HepG2 (cell line): ENCODE results near the gene HNRNPL. TPM values are rescaled to one million over a fixed set of nuclear protein-coding genes. Genes with fewer than 3 reads are reported as not detected.
A peak's percentile ranks its signal among the peaks of the same experiment; 100 is the strongest.

Experiments
- AGO2 ChIP-seq: fragments of 200-400 bp; formaldehyde crosslinking; optimal IDR thresholded peaks from 2 replicates; pipeline ENCODE3; 2017; ENCODE audit warnings: mild to moderate bottlenecking, low read depth, low read length, moderate library complexity
- ATAD3A ChIP-seq: sonication (generic); formaldehyde crosslinking; IDR thresholded peaks from 2 replicates; pipeline ENCODE4 v1.4.0; 2020; ENCODE audit warnings: missing genetic modification reagents
- ATF1 ChIP-seq: IDR thresholded peaks from 2 replicates; pipeline ENCODE4 v1.6.1; 2016; ENCODE audit warnings: mild to moderate bottlenecking, control low read depth
- DRAP1 ChIP-seq: IDR thresholded peaks from 2 replicates; pipeline ENCODE4 v1.6.1; 2016; ENCODE audit warnings: missing genetic modification reagents, missing compliant biosample characterization
- ELF4 ChIP-seq: sonication (generic); formaldehyde crosslinking; IDR thresholded peaks from 2 replicates; pipeline ENCODE4 v1.5.0; 2020; ENCODE audit warnings: missing genetic modification reagents, mild to moderate bottlenecking, moderate library complexity, borderline replicate concordance
- FOSL2 ChIP-seq: sonication (generic); formaldehyde crosslinking; IDR thresholded peaks from 2 replicates; pipeline ENCODE4 v1.4.0; 2020; ENCODE audit warnings: missing genetic modification reagents
- GZF1 ChIP-seq: sonication (generic); formaldehyde crosslinking; IDR thresholded peaks from 2 replicates; pipeline ENCODE4 v1.5.1; 2020; ENCODE audit warnings: mild to moderate bottlenecking, missing genetic modification reagents
- HCFC1 ChIP-seq: fragments of 150-350 bp; IDR thresholded peaks from 2 replicates; pipeline ENCODE4 v1.6.1; 2014; ENCODE audit warnings: low read depth, low read length
- HNF4A ChIP-seq: sonication (generic); formaldehyde crosslinking; IDR thresholded peaks from 2 replicates; pipeline ENCODE4 v1.4.0; 2020; ENCODE audit warnings: missing genetic modification reagents
- HNRNPH1 ChIP-seq: fragments of 200-400 bp; formaldehyde crosslinking; optimal IDR thresholded peaks from 2 replicates; pipeline ENCODE3; 2017; ENCODE audit warnings: mild to moderate bottlenecking, low read depth, low read length
- NFE2 ChIP-seq: sonication (generic); formaldehyde crosslinking; IDR thresholded peaks from 2 replicates; pipeline ENCODE4 v1.4.0; 2020; ENCODE audit warnings: missing genetic modification reagents
- NFRKB ChIP-seq: fragments of 450-650 bp; IDR thresholded peaks from 2 replicates; pipeline ENCODE4 v1.6.1; 2017
- NFYB ChIP-seq: sonication (generic); formaldehyde crosslinking; IDR thresholded peaks from 2 replicates; pipeline ENCODE4 v1.4.0; 2020; ENCODE audit warnings: missing genetic modification reagents
- REPIN1 ChIP-seq: sonication (generic); formaldehyde crosslinking; IDR thresholded peaks from 2 replicates; pipeline ENCODE4 v1.8.0; 2022; ENCODE audit warnings: missing genetic modification reagents, low read depth, mild to moderate bottlenecking, borderline replicate concordance
- REXO4 ChIP-seq: sonication (generic); formaldehyde crosslinking; IDR thresholded peaks from 2 replicates; pipeline ENCODE4 v1.8.0; 2022; ENCODE audit warnings: missing genetic modification reagents, mild to moderate bottlenecking, borderline replicate concordance
- SKIL ChIP-seq: sonication (generic); formaldehyde crosslinking; IDR thresholded peaks from 2 replicates; pipeline ENCODE4 v1.8.0; 2022; ENCODE audit warnings: missing genetic modification reagents, mild to moderate bottlenecking, moderate library complexity, borderline replicate concordance
- SMC3 ChIP-seq: IDR thresholded peaks from 2 replicates; pipeline ENCODE4 v1.6.1; 2011; ENCODE audit warnings: low read length, improper control_type of control experiment
- SOX5 ChIP-seq: IDR thresholded peaks from 2 replicates; pipeline ENCODE4 v1.6.1; 2016; ENCODE audit warnings: borderline replicate concordance
- TFE3 ChIP-seq: IDR thresholded peaks from 2 replicates; pipeline ENCODE4 v1.6.1; 2016
- ZBTB42 ChIP-seq: sonication (generic); formaldehyde crosslinking; IDR thresholded peaks from 2 replicates; pipeline ENCODE4 v1.5.0; 2020; ENCODE audit warnings: mild to moderate bottlenecking, missing genetic modification reagents
- ZNF326 ChIP-seq: sonication (generic); formaldehyde crosslinking; IDR thresholded peaks from 2 replicates; pipeline ENCODE4 v1.4.0; 2020; ENCODE audit warnings: missing genetic modification reagents, borderline replicate concordance
- ZNF34 ChIP-seq: sonication (generic); formaldehyde crosslinking; IDR thresholded peaks from 2 replicates; pipeline ENCODE4 v1.4.0; 2020; ENCODE audit warnings: mild to moderate bottlenecking, missing genetic modification reagents, borderline replicate concordance
- ZNF652 ChIP-seq: IDR thresholded peaks from 2 replicates; pipeline ENCODE4 v1.6.1; 2016; ENCODE audit warnings: low read depth, borderline replicate concordance
- ZNF704 ChIP-seq: sonication (generic); formaldehyde crosslinking; IDR thresholded peaks from 2 replicates; pipeline ENCODE4 v1.8.1; 2023; ENCODE audit warnings: mild to moderate bottlenecking, inconsistent platforms, moderate library complexity, missing genetic modification reagents, borderline replicate concordance
- ZNF839 ChIP-seq: sonication (generic); formaldehyde crosslinking; IDR thresholded peaks from 2 replicates; pipeline ENCODE4 v1.4.0; 2020; ENCODE audit warnings: missing genetic modification reagents, mild to moderate bottlenecking, borderline replicate concordance
- ZSCAN5A ChIP-seq: sonication (generic); formaldehyde crosslinking; IDR thresholded peaks from 2 replicates; pipeline ENCODE4 v1.8.0; 2022; ENCODE audit warnings: mild to moderate bottlenecking, missing genetic modification reagents, borderline replicate concordance
- polyA plus RNA-seq, 8 experiments: library from polyadenylated mRNA; depleted of rRNA in 3 of 8; stranded (reverse) in 7 of 8; unstranded in 1 of 8; fragments of >200 nt; fragmentation: Illumina TruSeq in 4 of 8; extraction: Trizol in 4 of 8; gene quantifications; 2 replicates each; pipeline versions ENCODE4 v1.2.1 to v1.2.3, GENCODE V29; 2011 to 2016; ENCODE audit warnings: low read depth in 4 of 8, missing spikeins in 1 of 8, mixed read lengths in 1 of 8; ENCODE audit not compliant: insufficient read depth in 1 of 8
- total RNA-seq, 5 experiments: library from RNA; depleted of rRNA; stranded (reverse); fragments of >200 nt; fragmentation: Illumina TruSeq; extraction: Trizol; gene quantifications; 2 replicates each; pipeline ENCODE4 v1.2.3, GENCODE V29; 2016; ENCODE audit warnings: low read depth in 1 of 5

The HNRNPL gene
- total and polyA plus RNA-seq, 2 of the 13 experiments (the other 11 are each of a cell fraction or from before 2014, with no cell fraction given), result 156 to 278 TPM

GRCh38 chr19:38851622-38852230 lies 1.9 kb upstream of the HNRNPL start (continued):
- TF ChIP-seq NFE2 (CRISPR knock-in tag) (no peak), SMC3 (no peak), FOSL2 (CRISPR knock-in tag) (no peak), HCFC1 (peak; percentile 24; the same call in 1 of the 2 replicates), ZNF704 (CRISPR knock-in tag) (no peak), HNRNPH1 (no peak), ATAD3A (CRISPR knock-in tag) (no peak), SKIL (peak; percentile 80), ZNF839 (CRISPR knock-in tag) (no peak), ZNF326 (CRISPR knock-in tag) (no peak), ZNF34 (CRISPR knock-in tag) (no peak), ZSCAN5A (no peak), AGO2 (peak; percentile 15), REXO4 (no peak), ZBTB42 (CRISPR knock-in tag) (no peak), TFE3 (CRISPR knock-in tag) (peak; percentile 89), NFYB (no peak), ELF4 (CRISPR knock-in tag) (no peak), REPIN1 (CRISPR knock-in tag) (no peak), GZF1 (no peak), ZNF652 (CRISPR knock-in tag) (no peak), DRAP1 (CRISPR knock-in tag) (peak; percentile 72), HNF4A (no peak), SOX5 (CRISPR knock-in tag) (no peak), ATF1 (CRISPR knock-in tag) (no peak), NFRKB (no peak)
